ENCODE data around the gene NAA10. TPM values are rescaled to one million over a fixed set of nuclear protein-coding genes. Genes with fewer than 3 reads are reported as not detected.

NAA10 gene
- polyA plus RNA-seq, 4 donors: 50.5 to 80.7 (median 76.8) TPM

GRCh38 chrX:153967536-153968224 lies 32.8 kb upstream of the NAA10 start:
- no peak for DNase-seq (ENCODE audit: low read depth in 4 of 4, low spot score in 2 of 4)

GRCh38 chrX:153966841-153967535 lies 32.2 kb upstream of the NAA10 start:
- DNase-seq (ENCODE audit: low read depth in 4 of 4, low spot score in 2 of 4): no peak

- no peak for DNase-seq (ENCODE audit: low read depth in 4 of 4, low spot score in 2 of 4)
These were observed 31.4 kb upstream of the NAA10 start for GRCh38 chrX:153966283-153966688.

- no peak for DNase-seq (ENCODE audit: low read depth in 4 of 4, low spot score in 2 of 4)
These were observed 30.6 kb upstream of the NAA10 start for GRCh38 chrX:153965406-153965805.

- no peak for DNase-seq (ENCODE audit: low read depth in 4 of 4, low spot score in 2 of 4)
These were observed 29.3 kb upstream of the NAA10 start for GRCh38 chrX:153964105-153964504.

- no peak for DNase-seq (ENCODE audit: low read depth in 4 of 4, low spot score in 2 of 4)
These were observed 28.7 kb upstream of the NAA10 start for GRCh38 chrX:153963546-153963945.

GRCh38 chrX:153961292-153961691 lies 26.5 kb upstream of the NAA10 start:
- no peak for DNase-seq (ENCODE audit: low read depth in 4 of 4, low spot score in 2 of 4)

- no peak for DNase-seq (ENCODE audit: low read depth in 4 of 4, low spot score in 2 of 4)
These were observed 25.9 kb upstream of the NAA10 start for GRCh38 chrX:153960786-153961185.

GRCh38 chrX:153960077-153960476 lies 25.2 kb upstream of the NAA10 start:
- no peak for DNase-seq (ENCODE audit: low read depth in 4 of 4, low spot score in 2 of 4)

- DNase-seq (ENCODE audit: low read depth in 4 of 4, low spot score in 2 of 4): no peak
These were observed 24.8 kb upstream of the NAA10 start for GRCh38 chrX:153959649-153960048.

- no peak for DNase-seq (ENCODE audit: low read depth in 4 of 4, low spot score in 2 of 4)
These were observed 23.8 kb upstream of the NAA10 start for GRCh38 chrX:153958605-153959004.

- no peak for DNase-seq (ENCODE audit: low read depth in 4 of 4, low spot score in 2 of 4)
These were observed 22.4 kb upstream of the NAA10 start for GRCh38 chrX:153957224-153957623.

GRCh38 chrX:153956044-153956907 lies 21.4 kb upstream of the NAA10 start:
- no peak for DNase-seq (ENCODE audit: low read depth in 4 of 4, low spot score in 2 of 4)

- no peak for DNase-seq (ENCODE audit: low read depth in 4 of 4, low spot score in 2 of 4)
These were observed 20.4 kb upstream of the NAA10 start for GRCh38 chrX:153955228-153955732.

GRCh38 chrX:153954558-153955227 lies 19.9 kb upstream of the NAA10 start:
- DNase-seq (ENCODE audit: low read depth in 4 of 4, low spot score in 2 of 4): no peak

- no peak for DNase-seq (ENCODE audit: low read depth in 4 of 4, low spot score in 2 of 4)
These were observed 19.2 kb upstream of the NAA10 start for GRCh38 chrX:153953892-153954557.

- DNase-seq (ENCODE audit: low read depth in 4 of 4, low spot score in 2 of 4): no peak
These were observed 18.5 kb upstream of the NAA10 start for GRCh38 chrX:153953342-153953830.

- no peak for DNase-seq (ENCODE audit: low read depth in 4 of 4, low spot score in 2 of 4)
These were observed 17.7 kb upstream of the NAA10 start for GRCh38 chrX:153952373-153953026.

- no peak for DNase-seq (ENCODE audit: low read depth in 4 of 4, low spot score in 2 of 4)
These were observed 17.0 kb upstream of the NAA10 start for GRCh38 chrX:153951683-153952372.
